Memory B cell (primary cell): ENCODE results near the gene TRIP4.
A peak's percentile ranks its signal among the peaks of the same experiment; 100 is the strongest.
"Not testable (repeated sequence)": the region's sequence is repeated elsewhere in the genome, so short reads cannot be mapped to it uniquely, and the experiment has no call there.

ENCODE experiments used
- ATAC-seq: fragments of 150-1000 bp; cut with Tn5 transposase; 2 replicates; pipeline ENCODE4 v1.10.0; 2021; ENCODE audit warnings: low read depth, mild to moderate bottlenecking, moderate library complexity
- DNase-seq, 2 donors: peaks; one replicate each; pipeline ENCODE4 v3.0.0; 2022; ENCODE audit warnings: low spot score in 2 of 2
- H3K27ac Mint-ChIP-seq: one replicate; pipeline ENCODE4 v1.8.0; 2022; ENCODE audit warnings: mild to moderate bottlenecking, moderate library complexity, mixed read lengths
- H3K27me3 Mint-ChIP-seq: one replicate; pipeline ENCODE4 v1.8.0; 2022; ENCODE audit warnings: mixed read lengths
- H3K36me3 Mint-ChIP-seq: one replicate; pipeline ENCODE4 v1.8.0; 2022; ENCODE audit warnings: mild to moderate bottlenecking, mixed read lengths
- H3K4me1 Mint-ChIP-seq: one replicate; pipeline ENCODE4 v1.8.0; 2022; ENCODE audit warnings: mixed read lengths
- H3K4me3 Mint-ChIP-seq: one replicate; pipeline ENCODE4 v1.8.0; 2022; ENCODE audit warnings: mild to moderate bottlenecking, moderate library complexity, mixed read lengths
- H3K9me3 Mint-ChIP-seq: one replicate; pipeline ENCODE4 v1.8.0; 2022; ENCODE audit warnings: mixed read lengths

The TRIP4 gene

GRCh38 chr15:64466408-64467141 is 78.9 kb downstream of the TRIP4 start:
- Mint-ChIP-seq H3K4me3 (no peak overlapping the region), H3K27me3 (no peaks in the 10 kb centered on the region), H3K9me3 (no peaks in the 10 kb centered on the region), H3K36me3 (peaks cover 5% of the 10 kb centered on the region), H3K27ac (peak overlapping the region; percentile 52), H3K4me1 (peaks cover 31% of the 10 kb centered on the region)
- DNase-seq: no peak
- no peak for ATAC-seq

- no peaks in the 10 kb centered on the region for H3K27me3 Mint-ChIP-seq
- no peak overlapping the region for H3K27ac Mint-ChIP-seq
- no peak for DNase-seq
- peaks cover 13% of the 10 kb centered on the region for H3K4me1 Mint-ChIP-seq
- no peak for ATAC-seq
- no peak overlapping the region for H3K4me3 Mint-ChIP-seq
- H3K9me3 Mint-ChIP-seq: no peaks in the 10 kb centered on the region
- peaks cover 9% of the 10 kb centered on the region for H3K36me3 Mint-ChIP-seq
Observed at GRCh38 chr15:64472161-64472560, 84.5 kb downstream of the TRIP4 start.

GRCh38 chr15:64474846-64475245 is 87.2 kb downstream of the TRIP4 start:
- H3K36me3 Mint-ChIP-seq: peaks cover 6% of the 10 kb centered on the region
- peaks cover 12% of the 10 kb centered on the region for H3K4me1 Mint-ChIP-seq
- DNase-seq (no peak), ATAC-seq (no peak)
- no peak overlapping the region for H3K27ac Mint-ChIP-seq
- H3K27me3 Mint-ChIP-seq: no peaks in the 10 kb centered on the region
- no peaks in the 10 kb centered on the region for H3K9me3 Mint-ChIP-seq
- H3K4me3 Mint-ChIP-seq: no peak overlapping the region

- Mint-ChIP-seq H3K27ac (peak overlapping the region; percentile 11), H3K4me3 (no peak overlapping the region), H3K36me3 (peaks cover 6% of the 10 kb centered on the region), H3K27me3 (no peaks in the 10 kb centered on the region), H3K4me1 (peaks cover 15% of the 10 kb centered on the region), H3K9me3 (no peaks in the 10 kb centered on the region)
- no peak for DNase-seq
- no peak for ATAC-seq
Observed at GRCh38 chr15:64476550-64476949, 88.9 kb downstream of the TRIP4 start.

DNA sequence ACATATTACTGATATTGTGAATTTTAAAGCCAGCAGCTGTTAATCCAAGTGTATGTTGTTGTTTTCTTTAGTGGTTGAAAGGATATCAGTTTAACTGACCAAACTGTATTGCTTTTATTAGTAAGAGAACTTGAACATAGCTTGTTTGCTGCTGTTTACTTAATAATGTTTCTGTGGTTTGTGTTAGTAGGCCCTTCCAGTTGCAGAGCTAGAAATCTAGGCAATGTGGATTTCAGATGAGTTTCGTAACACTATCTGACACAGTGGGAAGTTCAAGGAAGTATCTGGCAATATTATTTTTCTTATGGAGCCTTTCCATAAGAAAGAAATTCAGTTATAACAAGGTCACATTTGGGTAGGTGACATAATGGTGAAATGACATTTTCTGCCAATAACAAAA is 91.2 kb downstream of the TRIP4 start:
- H3K27me3 Mint-ChIP-seq: no peaks in the 10 kb centered on the region
- ATAC-seq (no peak), DNase-seq (no peak)
- no peak overlapping the region for H3K4me3 Mint-ChIP-seq
- H3K9me3 Mint-ChIP-seq: no peaks in the 10 kb centered on the region
- peaks cover 7% of the 10 kb centered on the region for H3K36me3 Mint-ChIP-seq
- H3K4me1 Mint-ChIP-seq: peaks cover 17% of the 10 kb centered on the region
- H3K27ac Mint-ChIP-seq: no peak overlapping the region

DNA sequence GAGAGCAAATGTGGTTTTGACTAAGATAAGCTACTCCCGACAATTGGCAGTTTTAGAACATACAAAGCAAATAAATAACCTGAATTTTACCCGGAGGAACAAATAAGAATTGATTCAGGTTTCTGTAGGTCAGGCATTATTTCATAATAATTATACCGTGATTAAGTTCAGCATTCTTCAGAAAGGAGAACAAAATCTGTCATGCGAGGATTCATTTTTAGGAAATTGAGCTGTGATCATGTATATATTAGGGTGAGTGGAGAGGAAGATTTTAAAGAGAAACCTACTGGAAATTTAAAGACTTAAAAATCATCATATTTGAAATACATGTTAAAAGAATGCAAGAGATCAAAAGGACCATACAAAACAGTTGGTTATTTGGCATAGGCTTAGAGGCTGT is 93.3 kb downstream of the TRIP4 start:
- Mint-ChIP-seq H3K27ac (peak overlapping the region; percentile 36), H3K4me3 (no peak overlapping the region), H3K27me3 (no peaks in the 10 kb centered on the region), H3K9me3 (no peaks in the 10 kb centered on the region), H3K4me1 (peaks cover 17% of the 10 kb centered on the region), H3K36me3 (peaks cover 5% of the 10 kb centered on the region)
- no peak for DNase-seq
- ATAC-seq: no peak

GRCh38 chr15:64483749-64484148 is 96.1 kb downstream of the TRIP4 start:
- no peaks in the 10 kb centered on the region for H3K9me3 Mint-ChIP-seq
- DNase-seq (no peak), ATAC-seq (no peak)
- H3K4me1 Mint-ChIP-seq: peaks cover 7% of the 10 kb centered on the region
- no peaks in the 10 kb centered on the region for H3K27me3 Mint-ChIP-seq
- H3K27ac Mint-ChIP-seq: peak overlapping the region; percentile 41
- peaks cover 6% of the 10 kb centered on the region for H3K36me3 Mint-ChIP-seq
- H3K4me3 Mint-ChIP-seq: no peak overlapping the region

DNA sequence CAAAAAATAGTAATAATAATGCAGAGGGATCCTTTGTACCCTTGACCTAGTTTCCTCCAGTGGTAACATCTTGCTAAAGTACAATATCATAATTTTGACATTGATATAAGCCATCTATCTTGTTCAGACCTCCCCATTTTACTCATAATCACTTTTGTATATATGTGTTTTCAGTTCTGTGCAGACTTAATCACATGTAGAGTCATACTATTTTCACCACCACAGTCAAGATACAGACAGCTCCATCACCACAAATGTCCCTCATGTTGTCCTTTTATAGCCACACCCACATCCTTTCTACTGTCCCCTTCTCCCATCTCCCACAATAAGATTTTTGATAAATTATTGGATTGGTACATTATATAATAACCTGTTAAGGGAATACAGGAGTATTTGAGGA is 98.2 kb downstream of the TRIP4 start:
- Mint-ChIP-seq H3K4me1 (peaks cover 3% of the 10 kb centered on the region), H3K36me3 (peaks cover 6% of the 10 kb centered on the region), H3K9me3 (no peaks in the 10 kb centered on the region), H3K27ac (no peak overlapping the region), H3K27me3 (no peaks in the 10 kb centered on the region), H3K4me3 (no peak overlapping the region)
- no peak for DNase-seq
- no peak for ATAC-seq

- Mint-ChIP-seq H3K27ac (no peak overlapping the region), H3K9me3 (no peaks in the 10 kb centered on the region), H3K4me1 (peaks cover 8% of the 10 kb centered on the region), H3K27me3 (no peaks in the 10 kb centered on the region), H3K4me3 (no peak overlapping the region), H3K36me3 (peaks cover 4% of the 10 kb centered on the region)
- no peak for DNase-seq
- no peak for ATAC-seq
Observed at GRCh38 chr15:64490598-64491259, 103.1 kb downstream of the TRIP4 start.

DNA sequence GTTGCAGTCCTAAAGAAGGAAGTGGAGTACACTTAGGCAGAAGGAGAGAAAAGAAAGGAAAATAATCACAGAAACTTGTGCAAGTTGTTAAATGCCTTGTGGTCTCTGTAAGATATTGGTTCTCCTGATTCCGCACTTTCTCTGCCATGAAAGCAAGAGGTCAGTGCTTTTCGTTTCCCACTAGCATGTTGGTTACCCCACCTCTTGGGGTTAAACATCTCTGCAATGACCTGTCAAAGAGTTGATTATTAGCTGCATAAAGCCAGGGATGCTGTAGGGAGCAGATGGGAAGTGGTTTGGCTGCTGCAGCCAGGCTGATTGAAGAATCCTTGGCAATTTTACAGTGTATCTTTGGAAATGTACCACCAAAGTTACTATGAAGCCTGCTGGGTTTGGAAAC is 106.0 kb downstream of the TRIP4 start:
- Mint-ChIP-seq H3K27ac (peak overlapping the region; percentile 35), H3K4me1 (peaks cover 12% of the 10 kb centered on the region), H3K4me3 (no peak overlapping the region), H3K9me3 (no peaks in the 10 kb centered on the region), H3K36me3 (peaks cover 7% of the 10 kb centered on the region), H3K27me3 (no peaks in the 10 kb centered on the region)
- ATAC-seq (no peak), DNase-seq (no peak)

DNA sequence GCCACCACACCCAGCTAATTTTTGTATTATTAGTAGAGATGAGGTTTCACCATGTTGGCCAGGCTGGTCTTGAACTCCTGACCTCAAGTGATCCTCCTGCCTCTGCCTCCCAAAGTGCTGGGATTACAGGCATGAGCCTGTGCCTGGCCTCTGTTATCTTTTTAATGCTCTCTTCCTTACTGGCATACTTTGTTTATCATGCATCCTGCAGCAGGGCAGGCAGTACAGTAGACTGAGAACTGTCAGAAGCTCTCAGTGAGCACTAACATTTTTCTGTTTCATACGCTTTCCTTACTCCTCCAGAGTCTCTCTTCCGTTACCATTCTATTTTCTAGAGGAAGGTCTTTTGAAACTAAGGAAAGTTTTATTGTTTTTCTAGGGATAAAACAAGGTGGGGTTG is 108.3 kb downstream of the TRIP4 start:
- ATAC-seq, H3K4me3 Mint-ChIP-seq, H3K27ac Mint-ChIP-seq, H3K27me3 Mint-ChIP-seq, H3K9me3 Mint-ChIP-seq, DNase-seq: not testable (repeated sequence)
- Mint-ChIP-seq H3K4me1 (peaks cover 21% of the 10 kb centered on the region), H3K36me3 (peaks cover 26% of the 10 kb centered on the region)

DNA sequence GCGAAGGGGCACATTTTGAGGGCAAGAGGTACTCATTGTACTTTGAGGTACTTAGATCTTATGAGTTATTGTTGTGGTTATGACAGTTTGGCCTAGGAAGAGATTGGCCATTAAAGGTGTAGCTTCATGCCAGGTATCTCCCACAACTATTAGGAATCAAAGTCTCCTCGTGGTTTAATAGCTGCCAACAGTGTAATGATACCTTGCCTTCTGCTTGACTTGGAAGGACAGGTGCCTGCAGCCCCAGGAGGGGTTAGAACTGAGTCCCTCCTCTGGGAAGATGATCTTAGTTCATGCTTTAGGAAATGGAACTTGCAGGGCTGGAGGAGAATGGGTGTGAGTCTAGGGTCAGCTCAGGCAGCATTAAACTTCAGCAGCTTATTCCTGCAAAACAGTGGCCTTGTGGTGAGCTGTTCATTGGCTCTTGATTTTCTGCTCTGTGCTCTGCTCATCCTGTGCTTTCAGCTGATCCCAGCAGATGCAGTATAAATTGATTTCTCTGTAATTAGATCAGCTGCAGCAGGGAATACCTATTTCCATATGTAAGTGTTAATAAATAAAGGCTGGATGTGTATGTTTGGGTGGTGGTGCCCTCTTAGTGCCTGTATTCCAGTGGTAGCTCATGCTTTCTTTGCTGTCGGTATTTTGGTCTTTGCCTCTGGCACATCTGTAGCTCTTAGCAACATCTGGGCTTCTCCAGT is 113.2 kb downstream of the TRIP4 start:
- peaks cover 28% of the 10 kb centered on the region for H3K36me3 Mint-ChIP-seq
- ATAC-seq (no peak), DNase-seq (no peak)
- H3K4me3 Mint-ChIP-seq: no peak overlapping the region
- peaks cover 34% of the 10 kb centered on the region for H3K4me1 Mint-ChIP-seq
- no peaks in the 10 kb centered on the region for H3K27me3 Mint-ChIP-seq
- H3K27ac Mint-ChIP-seq: no peak overlapping the region
- H3K9me3 Mint-ChIP-seq: no peaks in the 10 kb centered on the region

- Mint-ChIP-seq H3K27me3 (no peaks in the 10 kb centered on the region), H3K9me3 (no peaks in the 10 kb centered on the region), H3K4me1 (peaks cover 34% of the 10 kb centered on the region), H3K4me3 (no peak overlapping the region), H3K36me3 (peaks cover 25% of the 10 kb centered on the region), H3K27ac (peak overlapping the region; percentile 67)
- no peak for DNase-seq
- no peak for ATAC-seq
Observed at GRCh38 chr15:64501396-64501715, 113.7 kb downstream of the TRIP4 start.

DNA sequence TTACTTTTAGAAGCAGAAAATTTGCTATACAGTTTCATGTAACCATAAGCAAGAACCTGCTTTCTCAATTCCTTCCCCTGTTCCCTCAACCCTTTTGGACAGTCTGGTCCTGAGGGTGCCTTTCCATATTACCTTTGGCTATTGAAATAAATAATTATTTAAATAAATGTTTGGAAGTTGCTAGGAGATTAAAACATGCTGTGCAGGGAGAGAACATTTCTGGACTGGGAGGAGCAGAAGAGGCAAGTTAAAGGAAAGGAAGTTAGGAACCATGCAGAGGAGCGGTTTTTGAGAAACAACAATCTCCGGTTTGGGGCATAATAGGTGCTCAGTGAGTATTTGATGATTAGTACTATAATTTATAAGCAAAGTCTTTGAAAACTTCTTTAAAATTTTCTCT is 114.5 kb downstream of the TRIP4 start:
- Mint-ChIP-seq H3K27ac (peak overlapping the region; percentile 67), H3K4me3 (no peak overlapping the region), H3K4me1 (peaks cover 38% of the 10 kb centered on the region), H3K36me3 (peaks cover 25% of the 10 kb centered on the region), H3K27me3 (no peaks in the 10 kb centered on the region), H3K9me3 (no peaks in the 10 kb centered on the region)
- no peak for ATAC-seq
- DNase-seq: no peak
